Coronary artery (tissue), 2 donors: ENCODE results near the gene SLC25A13.

Source experiments
- DNase-seq: peaks from one replicate; pipeline ENCODE4 v3.0.0-alpha.2; 2017; ENCODE audit warnings: low spot score
- H3K27ac ChIP-seq, 2 donors: fragments of 200-600 bp; sonication (generic); one replicate each; pipeline ENCODE4 v1.5.1; 2016 to 2019
- H3K4me3 ChIP-seq: fragments of 200-600 bp; sonication (generic); 2 replicates; pipeline ENCODE4 v1.5.1; 2016; ENCODE audit warnings: mild to moderate bottlenecking, moderate library complexity
- CTCF ChIP-seq: fragments of 200-600 bp; sonication (generic); IDR thresholded peaks from one replicate; pipeline ENCODE4 v1.5.1; 2019; ENCODE audit warnings: antibody characterized with exemption

SLC25A13 gene

DNA sequence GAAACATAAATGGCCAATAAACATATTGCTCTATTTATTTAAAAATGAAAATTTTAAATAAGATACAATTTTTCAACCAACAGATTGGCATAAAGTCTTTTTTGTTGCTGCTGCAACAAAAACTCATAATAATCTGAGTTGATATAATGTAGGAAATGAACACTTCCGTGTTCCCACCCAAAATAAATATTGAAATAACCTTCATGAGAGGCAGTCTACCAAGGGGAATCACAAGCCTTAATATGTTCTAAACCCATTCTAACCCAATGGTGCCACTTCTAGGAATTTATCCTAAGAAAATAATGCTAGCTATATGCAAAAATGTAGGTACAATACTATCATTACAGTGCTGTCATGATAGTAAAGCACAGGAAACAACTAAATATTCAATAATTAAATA is 39.1 kb downstream of the SLC25A13 start:
- TF ChIP-seq CTCF: no peak
- no peak overlapping the region for H3K4me3 ChIP-seq
- no peak overlapping the region for H3K27ac ChIP-seq
- DNase-seq: no peak

DNA sequence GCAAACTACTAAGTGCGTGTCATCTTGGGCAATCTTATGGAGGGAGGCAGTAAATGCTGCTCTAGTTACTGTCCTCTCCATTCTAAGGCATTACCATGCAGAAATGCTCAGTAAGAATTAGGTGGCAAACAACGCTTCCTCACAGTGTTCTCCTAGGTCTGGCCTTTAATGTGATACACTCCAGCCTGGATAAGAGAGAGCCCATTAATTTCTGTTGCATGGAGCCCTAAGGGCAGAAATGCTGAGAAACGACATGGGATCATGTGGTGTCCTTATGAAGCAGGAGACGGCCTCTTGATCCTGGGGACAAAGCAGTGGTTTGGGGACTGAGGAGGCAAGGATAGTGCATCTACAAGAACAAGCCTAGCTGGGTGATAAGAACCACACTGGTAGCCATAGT is 44.0 kb downstream of the SLC25A13 start:
- DNase-seq: no peak

DNA sequence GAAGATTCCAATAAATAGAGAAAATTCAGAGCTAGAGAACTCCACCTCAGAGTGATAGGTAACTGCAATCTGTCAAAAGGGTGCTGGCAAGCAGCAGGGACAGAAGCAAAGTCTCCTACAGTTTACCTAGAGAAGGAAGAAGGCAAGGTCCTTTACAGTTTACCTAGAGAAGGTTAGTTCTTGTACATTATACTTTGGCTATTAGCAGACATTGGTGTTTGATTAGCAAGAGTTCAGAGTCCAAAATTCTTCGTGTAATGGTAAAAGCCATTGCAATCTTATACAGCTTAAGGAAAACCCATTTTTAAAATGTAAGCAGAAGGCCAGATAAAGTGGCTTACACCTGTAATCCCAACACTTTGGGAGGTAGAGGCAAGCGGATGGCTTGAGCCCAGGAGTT is 45.9 kb downstream of the SLC25A13 start:
- Histone ChIP-seq H3K4me3 (no peak overlapping the region), H3K27ac (no peak overlapping the region)
- TF ChIP-seq CTCF: no peak
- DNase-seq: no peak

More for the DNA sequence above, 44.0 kb downstream of the SLC25A13 start:
- Histone ChIP-seq H3K4me3 (no peak overlapping the region), H3K27ac (no peak overlapping the region)
- no peak for TF ChIP-seq CTCF

DNA sequence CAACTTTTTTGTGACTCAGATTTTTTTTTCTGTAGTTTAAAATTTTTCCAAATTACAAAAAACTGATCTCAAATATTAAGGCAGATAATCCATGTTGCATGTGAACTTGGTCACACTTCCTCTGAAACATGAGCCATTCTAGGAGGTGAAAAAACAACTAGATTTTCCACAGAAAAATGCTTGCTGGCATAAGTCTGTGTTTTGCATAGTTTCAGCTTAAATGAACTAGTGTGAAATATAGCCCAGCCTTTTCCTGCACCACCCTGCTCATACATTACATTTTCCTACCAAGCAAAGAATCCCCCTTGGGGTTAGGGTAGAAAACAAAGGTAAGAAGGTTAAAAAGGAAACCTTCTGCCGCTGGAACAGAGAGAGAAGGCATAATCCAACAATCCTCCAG is 48.2 kb downstream of the SLC25A13 start:
- no peak for TF ChIP-seq CTCF
- DNase-seq: no peak
- Histone ChIP-seq H3K27ac (no peak overlapping the region), H3K4me3 (no peak overlapping the region)

DNA sequence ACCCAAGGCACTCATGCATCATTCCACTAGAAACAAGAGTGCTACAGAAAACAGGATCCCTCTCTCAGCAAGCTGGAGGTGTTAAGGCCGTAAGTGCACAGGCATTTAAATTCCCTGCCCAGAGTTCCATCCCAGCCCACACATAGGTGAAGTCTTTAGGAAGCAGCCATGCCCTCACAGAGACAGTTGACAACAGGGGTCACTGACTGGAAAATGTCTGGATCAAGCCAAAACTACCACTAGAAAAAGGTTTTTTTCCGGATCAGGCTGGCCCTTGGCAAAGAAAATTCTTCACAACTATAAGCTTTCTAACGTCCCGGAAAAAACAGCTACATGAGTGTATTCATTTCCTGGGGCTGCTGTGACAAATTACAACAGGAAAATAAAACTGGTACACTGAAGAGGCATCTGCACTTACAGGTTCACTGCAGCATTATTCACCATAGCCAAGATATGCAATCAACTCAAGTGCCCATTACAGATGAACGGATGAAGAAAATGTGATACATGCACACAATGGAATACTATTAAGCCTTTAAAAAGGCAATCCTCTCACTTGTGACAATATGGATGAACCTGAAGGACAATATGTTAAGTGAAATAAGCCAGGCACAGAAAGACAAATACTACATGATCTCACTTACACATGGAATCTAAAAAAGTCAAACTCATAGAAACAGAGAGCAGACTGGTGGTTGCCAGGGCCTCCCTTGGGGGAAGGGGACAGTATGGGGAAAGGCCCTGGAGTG is 52.5 kb downstream of the SLC25A13 start:
- no peak for DNase-seq
- H3K27ac ChIP-seq: no peak overlapping the region
- TF ChIP-seq CTCF: no peak
- H3K4me3 ChIP-seq: no peak overlapping the region

DNA sequence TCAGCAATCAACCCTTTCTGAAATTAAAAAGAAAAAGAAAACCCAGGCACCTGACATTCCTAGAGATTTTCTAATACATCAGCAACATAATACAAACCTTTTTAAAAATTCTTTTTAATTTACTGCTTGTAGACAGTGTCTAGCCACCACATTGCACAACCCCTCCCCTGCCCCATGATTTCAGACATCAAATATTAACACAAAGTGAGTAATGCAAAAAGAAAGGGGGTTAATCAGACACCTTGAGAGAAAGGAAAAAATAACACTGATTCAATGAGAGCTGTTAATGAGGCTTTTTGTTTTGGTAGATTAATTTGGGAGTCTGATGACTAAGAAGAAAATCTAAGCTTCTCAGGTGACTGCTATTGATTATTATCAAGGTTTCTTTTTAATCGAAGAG is 55.3 kb downstream of the SLC25A13 start:
- DNase-seq: no peak
- Histone ChIP-seq H3K27ac (no peak overlapping the region), H3K4me3 (no peak overlapping the region)
- no peak for TF ChIP-seq CTCF

DNA sequence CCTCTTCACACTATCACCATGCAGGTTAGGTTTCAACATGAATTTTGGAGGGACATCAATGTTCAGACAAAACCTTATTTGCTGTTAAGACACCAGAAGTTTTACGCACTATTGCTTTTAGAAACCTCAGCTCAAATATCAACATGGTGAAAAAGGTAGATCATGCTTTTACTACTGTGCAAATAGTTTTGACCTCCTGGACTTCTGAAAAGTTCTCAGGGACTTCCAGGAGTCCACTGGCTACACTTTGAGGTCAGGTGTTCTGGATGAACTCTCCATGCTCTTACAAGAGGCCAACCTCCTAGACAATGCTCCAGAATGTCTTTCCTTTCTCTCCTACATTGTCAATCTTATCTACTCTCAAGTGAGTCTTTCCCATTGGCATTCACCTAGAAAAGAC is 55.9 kb downstream of the SLC25A13 start:
- no peak overlapping the region for H3K27ac ChIP-seq
- no peak for DNase-seq
- TF ChIP-seq CTCF: no peak
- no peak overlapping the region for H3K4me3 ChIP-seq
